Loucy (cell line): ENCODE results near the gene MCC.

Experiments
- H2AFZ ChIP-seq: fragments of 200-600 bp; sonication (generic); 2 replicates; pipeline ENCODE4 v1.6.0; 2016; ENCODE audit warnings: antibody characterized with exemption, mild to moderate bottlenecking, low read length, moderate library complexity
- H3F3A ChIP-seq: fragments of 200-600 bp; 2 replicates; pipeline ENCODE4 v1.6.0; 2016; ENCODE audit warnings: antibody characterized with exemption, low read depth, mild to moderate bottlenecking
- H3K27me3 ChIP-seq: fragments of 200-600 bp; sonication (generic); 2 replicates; pipeline ENCODE4 v1.6.1; 2014; ENCODE audit warnings: low read length, mild to moderate bottlenecking; ENCODE audit not compliant: insufficient read depth, poor library complexity, severe bottlenecking
- H3K36me3 ChIP-seq: fragments of 200-600 bp; sonication (generic); 2 replicates; pipeline ENCODE4 v1.6.1; 2016; ENCODE audit warnings: low read length; ENCODE audit not compliant: insufficient read depth
- H3K4me1 ChIP-seq: fragments of 200-600 bp; sonication (generic); 2 replicates; pipeline ENCODE4 v1.5.1; 2014; ENCODE audit warnings: low read length, mild to moderate bottlenecking; ENCODE audit not compliant: insufficient read depth, poor library complexity, severe bottlenecking
- H3K4me2 ChIP-seq: fragments of 200-600 bp; sonication (generic); 2 replicates; pipeline ENCODE4 v1.6.0; 2014; ENCODE audit warnings: antibody characterized with exemption, low read length, low read depth, mild to moderate bottlenecking; ENCODE audit not compliant: poor library complexity, severe bottlenecking
- H3K4me3 ChIP-seq: fragments of 200-600 bp; sonication (generic); 2 replicates; pipeline ENCODE4 v1.5.1; 2014; ENCODE audit warnings: low read length, mild to moderate bottlenecking, mixed read lengths; ENCODE audit not compliant: poor library complexity, severe bottlenecking
- H3K79me2 ChIP-seq: fragments of 200-600 bp; sonication (generic); 2 replicates; pipeline ENCODE4 v1.6.1; 2014; ENCODE audit warnings: low read length; ENCODE audit not compliant: insufficient read depth
- H3K9ac ChIP-seq: fragments of 200-600 bp; sonication (generic); 2 replicates; pipeline ENCODE4 v1.6.0; 2014; ENCODE audit warnings: mild to moderate bottlenecking, low read depth, low read length, moderate library complexity; ENCODE audit not compliant: poor library complexity, severe bottlenecking
- H3K9me2 ChIP-seq: fragments of 200-600 bp; sonication (generic); replicated peaks from 2 replicates; pipeline ENCODE4 v1.6.1; 2016; ENCODE audit warnings: low read depth, low read length, mixed read lengths
- H3K9me3 ChIP-seq: fragments of 200-600 bp; sonication (generic); 2 replicates; pipeline ENCODE4 v1.6.1; 2014; ENCODE audit warnings: mild to moderate bottlenecking, antibody characterized with exemption, low read length, low read depth; ENCODE audit not compliant: insufficient read depth
- H4K20me1 ChIP-seq: fragments of 200-600 bp; sonication (generic); 2 replicates; pipeline ENCODE4 v1.6.0; 2014; ENCODE audit warnings: antibody characterized with exemption, low read length, mild to moderate bottlenecking; ENCODE audit not compliant: insufficient read depth, poor library complexity, severe bottlenecking
- CTCF ChIP-seq: fragments of 200-600 bp; sonication (generic); conservative IDR thresholded peaks from 2 replicates; pipeline ENCODE4 v1.5.1; 2014; ENCODE audit warnings: mild to moderate bottlenecking, antibody characterized with exemption, low read length
- EZH2phosphoT487 ChIP-seq: fragments of 200-600 bp; IDR thresholded peaks from 2 replicates; pipeline ENCODE4 v1.6.1; 2018; ENCODE audit warnings: antibody characterized with exemption, mild to moderate bottlenecking, moderate library complexity, borderline replicate concordance

Gene MCC

GRCh38 chr5:113090336-113091106, 397.7 kb downstream of the MCC start:
- no peaks in the 10 kb centered on the region for H3K9me2 ChIP-seq
- no peaks in the 10 kb centered on the region for H3K27me3 ChIP-seq
- H3F3A ChIP-seq, result no peaks in the 10 kb centered on the region
- no peaks in the 10 kb centered on the region for H3K9me3 ChIP-seq
- H3K36me3 ChIP-seq, result no peaks in the 10 kb centered on the region
- no peaks in the 10 kb centered on the region for H4K20me1 ChIP-seq
- no peak overlapping the region for H3K4me3 ChIP-seq
- no peak overlapping the region for H3K9ac ChIP-seq
- no peaks in the 10 kb centered on the region for H3K79me2 ChIP-seq
- TF ChIP-seq CTCF, result no peak
- TF ChIP-seq EZH2phosphoT487, result no peak
- H3K4me2 ChIP-seq, result no peak overlapping the region
- H3K4me1 ChIP-seq, result no peaks in the 10 kb centered on the region
- no peak overlapping the region for H2AFZ ChIP-seq

- Histone ChIP-seq H3K4me1 (no peaks in the 10 kb centered on the region), H3K9me2 (no peaks in the 10 kb centered on the region), H3K9me3 (no peaks in the 10 kb centered on the region), H3K79me2 (no peaks in the 10 kb centered on the region), H4K20me1 (no peaks in the 10 kb centered on the region), H3K27me3 (no peaks in the 10 kb centered on the region), H3K36me3 (no peaks in the 10 kb centered on the region), H3K9ac (no peak overlapping the region), H3F3A (no peaks in the 10 kb centered on the region), H2AFZ (no peak overlapping the region), H3K4me3 (no peak overlapping the region), H3K4me2 (no peak overlapping the region)
- TF ChIP-seq EZH2phosphoT487 (no peak), CTCF (no peak)
Observed at GRCh38 chr5:113089653-113090335, 398.5 kb downstream of the MCC start.

GRCh38 chr5:113087976-113088514, 400.2 kb downstream of the MCC start:
- Histone ChIP-seq H3K9me3 (no peaks in the 10 kb centered on the region), H3K9ac (no peak overlapping the region), H3K4me1 (no peaks in the 10 kb centered on the region), H4K20me1 (no peaks in the 10 kb centered on the region), H3K4me2 (no peak overlapping the region), H3F3A (no peaks in the 10 kb centered on the region), H3K79me2 (no peaks in the 10 kb centered on the region), H3K36me3 (0 out of 2 replicates have a peak, but pooled peaks cover 5% of the 10 kb centered on the region), H3K4me3 (no peak overlapping the region), H3K27me3 (no peaks in the 10 kb centered on the region), H2AFZ (no peak overlapping the region), H3K9me2 (no peaks in the 10 kb centered on the region)
- TF ChIP-seq CTCF, result no peak
- no peak for TF ChIP-seq EZH2phosphoT487
